Measurements from ENCODE around the gene KERA. TPM values are rescaled to one million over a fixed set of nuclear protein-coding genes. Genes with fewer than 3 reads are reported as not detected.

KERA gene
- total and polyA plus RNA-seq, 9 donors: 0.10 to 0.13 (median 0.10) TPM; not detected in 5

GRCh38 chr12:91023326-91024004 lies 34.4 kb downstream of the KERA start:
- TF ChIP-seq CTCF (IDR thresholded peaks at IDR 0.05) (no peak), POLR2A (IDR thresholded peaks at IDR 0.05) (no peak), EP300 (IDR thresholded peaks at IDR 0.05) (no peak)
- Histone ChIP-seq H3K27ac (no peak overlapping the region), H3K4me3 (no peak overlapping the region), H3K36me3 (no peaks in the 10 kb centered on the region), H3K4me1 (ENCODE audit: insufficient read depth) (no peaks in the 10 kb centered on the region), H3K9me3 (no peaks in the 10 kb centered on the region), H3K27me3 (no peaks in the 10 kb centered on the region)
- DNase-seq: no peak
- 84 to 90% (median 86%) methylated on average over 1 of the region's 1 CpG for WGBS, 3 donors
- intact Hi-C loops (cut with DNase I): no loop called here

- WGBS, 3 donors: 92 to 94% (median 93%) methylated on average over 2 of the region's 2 CpGs
- Histone ChIP-seq H3K9me3 (no peaks in the 10 kb centered on the region), H3K27me3 (no peaks in the 10 kb centered on the region), H3K4me3 (no peak overlapping the region), H3K4me1 (ENCODE audit: insufficient read depth) (peaks cover 2% of the 10 kb centered on the region), H3K36me3 (no peaks in the 10 kb centered on the region), H3K27ac (no peak overlapping the region)
- intact Hi-C loops (cut with DNase I): no loop called here
- no peak for DNase-seq
- no peak for TF ChIP-seq CTCF (IDR thresholded peaks at IDR 0.05)
- no peak for TF ChIP-seq EP300 (IDR thresholded peaks at IDR 0.05)
- TF ChIP-seq POLR2A (IDR thresholded peaks at IDR 0.05): no peak
Measured at GRCh38 chr12:91021076-91021475, 36.7 kb downstream of the KERA start.

- H3K4me1 ChIP-seq (ENCODE audit: insufficient read depth): peaks cover 2% of the 10 kb centered on the region
- no peaks in the 10 kb centered on the region for H3K36me3 ChIP-seq
- H3K27ac ChIP-seq: no peak overlapping the region
- WGBS, 3 donors: 94 to 98% (median 97%) methylated on average over 4 of the region's 4 CpGs
- TF ChIP-seq CTCF (IDR thresholded peaks at IDR 0.05) (no peak), POLR2A (IDR thresholded peaks at IDR 0.05) (no peak), EP300 (IDR thresholded peaks at IDR 0.05) (no peak)
- no peak for DNase-seq
- H3K4me3 ChIP-seq: no peak overlapping the region
- intact Hi-C loops (cut with DNase I): no loop called here
- no peaks in the 10 kb centered on the region for H3K27me3 ChIP-seq
- no peaks in the 10 kb centered on the region for H3K9me3 ChIP-seq
Measured at GRCh38 chr12:91019455-91019854, 38.4 kb downstream of the KERA start.

- WGBS, 3 donors: 24 to 41% (median 33%) methylated on average over 5 of the region's 5 CpGs
Measured at GRCh38 chr12:91017511-91018263, 40.1 kb downstream of the KERA start.

More at GRCh38 chr12:91017511-91018263, 40.1 kb downstream of the KERA start:
- H3K9me3 ChIP-seq: no peaks in the 10 kb centered on the region
- no peaks in the 10 kb centered on the region for H3K36me3 ChIP-seq
- H3K27ac ChIP-seq: peak overlapping the region; percentile 55 to 85
- H3K27me3 ChIP-seq: no peaks in the 10 kb centered on the region
- intact Hi-C loops (cut with DNase I): no loop called here
- peaks cover 2% of the 10 kb centered on the region for H3K4me1 ChIP-seq (ENCODE audit: insufficient read depth)
- no peak overlapping the region for H3K4me3 ChIP-seq
- TF ChIP-seq POLR2A (IDR thresholded peaks at IDR 0.05): no peak
- TF ChIP-seq EP300 (IDR thresholded peaks at IDR 0.05): no peak
- TF ChIP-seq CTCF (IDR thresholded peaks at IDR 0.05): no peak
- peak; percentile 34 to 67 (median 64) for DNase-seq
